GM20431 (cell line): ENCODE data around the gene CLCN2.

Source experiments
- in situ Hi-C: fragments of 300-500 bp; cut with MseI, MboI; formaldehyde crosslinking; loops from one replicate; pipeline ENCODE4 v1.15.0; 2020; ENCODE audit warnings: low sequenced_read_pairs; ENCODE audit not compliant: unreplicated experiment

Gene CLCN2

DNA sequence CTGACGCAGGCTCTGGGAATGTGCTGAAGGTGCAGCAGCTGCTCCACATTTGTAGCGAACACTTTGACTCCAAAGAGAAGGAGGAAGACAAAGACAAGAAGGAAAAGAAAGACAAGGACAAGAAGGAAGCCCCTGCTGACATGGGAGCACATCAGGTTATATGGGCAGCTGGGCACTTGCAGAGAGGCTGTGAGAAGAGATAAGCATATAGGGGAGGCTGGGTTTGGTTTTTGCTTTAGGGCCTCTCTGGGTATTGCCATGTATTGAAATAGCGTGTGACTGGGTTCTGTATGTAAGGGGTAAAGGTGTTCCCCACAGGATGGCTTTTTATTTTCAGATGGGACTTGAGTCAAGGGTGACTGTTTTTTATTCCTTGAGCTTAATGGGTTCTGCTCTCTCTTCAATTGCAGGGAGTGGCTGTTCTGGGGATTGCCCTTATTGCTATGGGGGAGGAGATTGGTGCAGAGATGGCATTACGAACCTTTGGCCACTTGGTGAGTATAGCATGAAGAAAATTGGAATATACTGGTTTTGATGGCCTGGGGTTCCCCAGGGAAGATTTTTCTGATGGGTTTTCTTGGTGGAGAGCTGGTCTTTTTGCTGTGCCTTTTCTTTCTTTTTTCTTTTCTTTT is 54.9 kb downstream of the CLCN2 start:
- in situ Hi-C loops, result no loop called here

DNA sequence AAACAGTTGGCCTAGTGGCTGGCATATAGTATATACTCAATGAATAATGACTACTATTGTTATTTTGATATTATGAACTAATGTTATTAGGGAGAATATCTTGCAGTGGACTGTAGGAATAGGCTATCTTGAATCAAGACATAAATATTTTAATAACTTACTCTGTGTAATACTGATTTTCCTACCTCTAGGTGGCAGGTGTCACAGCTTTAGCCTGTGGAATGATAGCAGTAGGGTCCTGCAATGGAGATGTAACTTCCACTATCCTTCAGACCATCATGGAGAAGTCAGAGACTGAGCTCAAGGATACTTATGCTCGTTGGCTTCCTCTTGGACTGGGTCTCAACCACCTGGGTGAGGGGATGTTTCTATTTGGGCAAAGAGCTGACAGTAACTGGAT is 55.8 kb downstream of the CLCN2 start:
- in situ Hi-C loops, result no loop called here

DNA sequence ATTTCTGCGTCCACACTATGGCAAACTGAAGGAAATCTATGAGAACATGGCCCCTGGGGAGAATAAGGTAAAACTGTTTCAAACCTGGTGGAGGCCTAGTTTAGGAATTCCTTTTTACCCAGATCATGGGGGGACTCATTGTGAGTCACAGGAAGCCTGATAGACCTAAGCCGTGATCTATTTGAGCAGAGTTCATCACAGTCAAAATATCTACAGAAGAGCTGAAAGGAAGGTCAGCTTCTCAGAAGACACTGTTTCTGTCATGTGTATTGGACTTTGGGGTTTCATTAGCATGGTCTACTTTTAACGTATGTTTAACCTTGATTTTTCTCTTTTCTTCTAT is 61.1 kb downstream of the CLCN2 start:
- in situ Hi-C loops, result no loop called here

DNA sequence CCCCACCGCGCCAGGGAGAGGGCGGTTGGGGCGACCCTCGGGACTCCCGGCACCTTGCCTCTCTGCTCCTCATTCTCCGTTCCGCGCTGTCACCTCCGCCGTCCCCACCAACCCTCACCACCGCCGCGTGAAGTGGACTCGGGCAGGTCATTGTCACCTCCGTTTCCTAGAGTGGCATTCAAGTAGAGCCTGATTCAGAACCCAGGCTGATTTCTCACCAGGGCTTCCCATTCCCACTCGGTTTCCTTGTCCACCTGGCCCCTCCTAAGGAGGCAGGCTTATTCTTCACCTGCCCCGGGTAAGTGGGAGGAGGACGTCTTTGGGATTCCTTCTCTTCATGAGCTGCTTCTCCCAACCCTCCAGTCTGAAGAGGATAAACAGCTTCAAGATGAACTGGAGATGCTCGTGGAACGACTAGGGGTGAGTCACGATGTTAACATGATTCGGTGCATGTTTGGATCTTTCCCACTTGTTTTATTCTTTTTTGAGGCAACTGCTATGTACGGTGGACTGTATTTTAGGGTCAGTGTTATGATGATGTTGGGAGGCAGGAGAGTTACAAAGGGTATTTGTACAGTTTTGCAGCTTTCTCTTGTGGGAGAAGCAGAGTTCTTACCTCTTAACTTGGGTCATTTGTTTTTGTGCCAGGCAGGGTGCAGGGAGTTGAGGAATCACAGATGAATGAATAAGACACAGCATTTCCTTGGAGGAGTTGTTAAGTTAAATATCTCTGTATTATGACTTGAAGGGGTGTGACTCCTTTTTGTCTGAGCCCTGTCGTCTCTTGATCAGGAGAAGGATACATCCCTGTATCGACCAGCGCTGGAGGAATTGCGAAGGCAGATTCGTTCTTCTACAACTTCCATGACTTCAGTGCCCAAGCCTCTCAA is 61.7 kb downstream of the CLCN2 start:
- in situ Hi-C loops, result no loop called here

DNA sequence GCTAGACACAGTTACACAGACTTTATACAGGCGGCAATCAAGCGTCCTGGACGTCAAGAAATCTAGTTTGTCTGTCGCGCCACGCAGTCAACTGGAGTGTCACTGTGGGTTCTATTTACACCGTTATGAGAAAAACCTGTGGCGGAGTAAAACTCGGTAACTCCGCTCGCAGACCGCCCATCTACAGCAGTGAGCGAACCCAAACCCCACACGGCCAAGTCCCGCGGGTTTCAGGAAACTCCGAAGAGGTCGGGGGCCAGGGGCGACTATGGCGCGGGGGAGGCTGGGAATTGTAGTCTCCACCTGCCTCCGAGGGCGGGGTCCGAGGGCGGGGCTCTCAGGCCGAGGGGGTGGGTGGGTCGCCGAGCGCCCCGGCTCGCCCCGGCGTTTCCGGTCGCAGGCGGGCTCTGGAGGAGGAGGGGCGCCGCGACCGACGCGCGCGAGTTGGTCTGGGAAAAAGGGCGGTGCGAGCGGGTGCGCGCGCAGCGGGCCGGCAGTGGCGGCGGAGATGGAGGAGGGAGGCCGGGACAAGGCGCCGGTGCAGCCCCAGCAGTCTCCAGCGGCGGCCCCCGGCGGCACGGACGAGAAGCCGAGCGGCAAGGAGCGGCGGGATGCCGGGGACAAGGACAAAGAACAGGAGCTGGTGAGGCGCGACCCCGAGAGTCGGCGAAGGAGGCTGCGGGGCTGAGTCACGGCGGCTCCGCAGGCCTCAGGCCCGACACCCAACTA is 62.5 kb downstream of the CLCN2 start, which contains the start of gene PSMD2:
Gene PSMD2 (plus strand): TSS at position 483 of the 729 bp plus-strand sequence. CDS start 26 bp downstream, at position 509.
- in situ Hi-C loops, result no loop called here

DNA sequence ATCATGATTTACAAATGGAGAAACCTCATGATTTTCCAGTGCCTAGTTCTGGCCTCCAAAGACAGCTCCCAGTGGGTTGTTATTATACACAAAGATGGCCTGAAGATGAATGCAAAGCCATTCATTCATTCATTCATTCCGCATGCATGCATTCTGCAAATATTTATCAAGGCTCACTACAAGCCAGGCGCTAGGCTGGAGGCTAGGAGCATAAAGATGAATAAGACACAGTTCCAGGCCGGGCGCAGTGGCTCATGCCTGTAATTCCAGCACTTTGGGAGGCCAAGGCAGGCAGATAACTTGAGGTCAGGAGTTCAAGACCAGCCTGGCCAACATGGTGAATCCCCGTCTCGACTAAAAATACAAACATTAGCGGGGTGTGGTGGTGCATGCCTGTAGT is 64.8 kb downstream of the CLCN2 start:
- in situ Hi-C loops, result no loop called here
